Myocyte (in vitro differentiated cells): Measurements from ENCODE around the gene PGA4. TPM values are rescaled to one million over a fixed set of nuclear protein-coding genes. Genes with fewer than 3 reads are reported as not detected.
"Not testable (repeated sequence)": the region's sequence is repeated elsewhere in the genome, so short reads cannot be mapped to it uniquely, and the experiment has no call there.

Experiments used
- DNase-seq: peaks from one replicate; pipeline ENCODE4 v3.0.0-alpha.2; 2012; ENCODE audit warnings: low read depth
- polyA plus RNA-seq: library from polyadenylated mRNA; unstranded; fragments of >200 nt; gene quantifications from one replicate; pipeline ENCODE4 v1.2.1, GENCODE V29; 2012; ENCODE audit warnings: missing spikeins
- total RNA-seq: library from RNA; depleted of rRNA; stranded (reverse); fragments of >200 nt; gene quantifications from 2 replicates; pipeline ENCODE4 v1.2.3, GENCODE V29; 2014

PGA4 gene
- total RNA-seq, result 119 and 152 TPM in 2 replicates
- 881 TPM for polyA plus RNA-seq

DNA sequence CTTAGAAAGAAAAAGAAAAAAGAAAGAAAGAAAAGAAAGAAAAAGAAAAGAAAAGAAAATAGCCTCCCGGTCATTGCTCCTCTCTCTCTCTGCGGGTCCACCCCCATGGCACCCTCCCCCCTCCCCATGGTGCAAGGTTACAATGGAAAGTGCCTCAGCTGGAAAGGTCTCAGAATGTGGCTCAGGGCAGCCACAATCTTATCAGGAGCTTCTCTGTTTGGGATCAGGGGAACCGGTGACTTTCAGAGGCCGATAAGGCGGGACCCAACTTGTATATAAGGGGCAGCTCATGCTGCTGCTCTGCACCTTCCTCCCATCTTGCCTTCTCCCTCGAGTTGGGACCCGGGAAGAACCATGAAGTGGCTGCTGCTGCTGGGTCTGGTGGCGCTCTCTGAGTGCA lies at the start of gene PGA4:
TSS of gene PGA4 (plus strand) at position 301 of the 400 bp plus-strand sequence. CDS start at position 355, 54 bp downstream.
- DNase-seq, result not testable (repeated sequence)

DNA sequence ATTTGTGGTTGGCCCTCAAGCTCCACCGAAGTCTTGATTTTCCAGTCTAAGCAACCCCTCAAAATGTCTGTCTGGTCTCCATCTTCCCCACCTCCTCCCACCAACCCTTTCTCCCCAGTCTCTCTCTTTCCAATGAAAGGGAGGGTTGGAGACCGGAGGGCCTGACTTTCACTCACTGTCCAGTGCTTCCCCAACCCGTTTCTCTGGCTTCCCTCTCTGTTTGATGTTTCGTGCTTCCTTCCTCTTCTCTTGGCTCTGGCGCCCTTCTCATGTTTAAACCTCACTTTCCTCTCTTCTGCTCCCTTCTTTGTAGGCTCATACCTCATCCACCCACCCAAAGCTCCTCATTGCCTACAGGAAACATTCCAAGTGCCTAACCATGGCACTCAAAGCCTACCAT lies 49.8 kb upstream of the PGA4 start:
- DNase-seq, result no peak

DNA sequence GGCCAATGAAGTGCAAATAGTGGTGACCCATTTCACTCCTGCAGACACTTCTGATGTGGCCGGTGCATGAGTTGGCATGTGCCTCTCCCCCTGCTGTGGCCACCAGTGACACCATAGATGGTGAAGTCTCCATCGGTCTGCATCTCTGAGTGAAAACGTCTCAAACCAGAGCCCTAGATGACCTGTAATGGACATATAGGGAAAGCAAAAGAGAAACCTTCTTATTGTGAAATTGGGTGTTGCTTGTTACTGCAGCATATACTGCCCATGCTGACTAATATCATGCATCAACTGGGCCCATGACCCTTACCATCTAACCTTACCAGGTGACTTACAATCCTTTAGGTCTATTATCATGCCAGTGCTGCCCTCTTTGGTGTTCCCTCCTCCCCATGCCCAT lies 49.3 kb upstream of the PGA4 start:
- no peak for DNase-seq

DNA sequence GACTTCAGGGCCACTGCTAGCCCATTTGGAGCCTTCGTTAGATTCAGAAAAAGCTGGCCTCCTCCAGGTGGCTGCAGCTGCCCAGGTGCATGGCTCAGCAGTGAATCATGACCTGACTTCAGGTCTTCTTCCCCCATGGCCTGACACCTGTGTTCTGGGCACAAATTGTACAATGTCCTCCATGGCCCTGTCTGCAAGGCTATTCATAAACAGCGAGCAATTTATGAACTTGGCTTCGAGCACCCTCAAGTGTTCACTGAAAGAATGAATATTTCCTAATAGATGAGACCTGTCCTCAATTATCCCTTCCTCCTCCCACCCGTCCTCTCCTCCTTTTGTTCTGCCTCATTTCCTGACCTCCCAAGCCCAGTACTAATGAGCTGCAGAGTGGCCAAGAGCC lies 48.7 kb upstream of the PGA4 start:
- peak; percentile 55 for DNase-seq

DNA sequence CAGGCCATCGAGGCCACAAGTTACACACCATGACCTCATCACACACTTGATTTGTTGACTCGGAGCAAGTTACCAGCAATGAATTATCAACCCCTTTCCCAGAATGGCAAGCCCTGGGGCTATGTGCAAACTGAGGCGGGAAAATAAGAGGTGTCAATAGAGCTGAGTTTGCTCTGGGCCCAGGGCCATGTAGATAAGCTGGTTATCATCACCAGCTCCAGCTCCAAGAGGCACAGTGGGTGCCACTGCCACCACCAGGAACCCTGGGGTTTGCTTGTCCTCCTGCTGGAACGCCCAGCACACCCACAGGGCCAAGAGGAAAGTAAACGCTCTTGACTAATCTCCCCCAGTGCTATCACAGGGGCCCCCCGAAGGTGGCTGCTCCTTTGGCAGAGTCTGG lies 47.9 kb upstream of the PGA4 start:
- DNase-seq, result no peak

DNA sequence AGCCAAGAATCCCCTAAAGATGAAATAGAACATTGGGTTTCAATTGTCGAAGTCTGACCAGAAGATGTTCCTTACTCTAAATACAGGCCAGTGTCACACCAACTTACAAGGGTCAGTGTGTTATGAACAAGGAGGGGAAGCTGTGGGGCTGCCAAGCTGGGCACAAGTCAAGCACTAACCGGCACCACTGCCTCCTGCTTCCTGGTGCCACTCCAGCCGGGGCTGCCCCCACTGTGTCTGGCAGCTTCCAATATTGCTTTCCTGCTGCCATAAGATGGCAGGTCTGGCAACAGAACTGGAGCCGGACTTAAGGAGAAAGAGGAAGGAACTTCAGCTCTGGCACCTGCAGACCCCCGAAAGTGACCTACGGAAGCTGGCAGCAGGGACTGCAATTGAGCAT lies 47.2 kb upstream of the PGA4 start:
- no peak for DNase-seq

DNA sequence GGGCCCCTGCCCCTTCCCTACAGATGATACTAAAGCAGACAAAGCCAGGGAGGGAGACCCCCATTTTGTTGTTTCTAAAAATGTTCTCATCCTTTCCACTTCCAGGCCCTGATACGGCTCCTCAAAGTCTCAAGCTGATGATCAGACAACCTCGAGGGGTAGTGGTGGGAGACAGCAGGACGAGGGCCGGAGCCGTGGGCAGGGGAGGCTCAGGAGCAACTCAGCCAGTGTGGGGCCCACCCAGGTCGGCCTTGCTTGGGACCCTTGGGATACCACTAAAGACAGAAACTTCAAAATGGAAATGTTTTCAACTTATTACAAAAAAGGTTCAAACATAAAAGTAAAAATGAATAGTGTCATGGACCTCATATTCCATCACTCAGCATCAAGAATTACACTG lies 45.7 kb upstream of the PGA4 start:
- no peak for DNase-seq

DNA sequence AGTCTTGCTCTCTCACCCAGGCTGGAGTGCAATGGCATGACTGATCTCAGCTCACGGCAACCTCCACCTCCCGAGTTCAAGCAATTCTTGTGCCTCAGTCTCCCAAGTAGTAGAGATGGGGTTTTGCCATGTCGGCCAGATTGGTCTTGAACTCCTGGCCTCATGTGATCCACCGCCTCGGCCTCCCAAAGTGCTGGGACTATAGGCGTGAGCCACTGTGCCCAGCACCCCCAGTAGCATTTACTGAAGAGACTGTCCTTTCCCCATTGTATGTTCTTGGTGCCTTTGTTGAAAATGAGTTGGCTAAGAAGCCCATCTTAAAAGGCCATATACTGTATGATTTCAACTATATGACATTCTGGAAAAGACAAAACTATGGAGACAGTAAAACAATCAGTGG lies 41.9 kb upstream of the PGA4 start:
- not testable (repeated sequence) for DNase-seq

DNA sequence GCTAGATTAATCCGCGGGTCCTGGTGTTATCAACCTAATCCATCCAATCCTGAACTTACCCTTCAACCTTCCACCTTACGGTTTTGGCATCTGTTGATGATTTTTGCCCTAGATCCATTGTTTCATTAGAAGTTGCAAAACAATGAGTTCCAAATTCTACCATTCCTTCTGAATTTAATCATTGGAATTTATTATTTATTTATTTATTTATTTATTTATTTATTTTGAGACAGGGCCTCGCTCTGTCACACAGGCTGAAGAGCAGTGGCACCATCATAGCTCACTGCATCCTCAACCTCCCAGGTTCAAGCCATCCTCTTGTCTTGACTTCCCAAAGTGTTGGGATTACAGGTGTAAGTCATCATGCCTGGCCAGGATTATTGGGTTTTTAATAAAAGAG lies 40.7 kb upstream of the PGA4 start:
- no peak for DNase-seq

DNA sequence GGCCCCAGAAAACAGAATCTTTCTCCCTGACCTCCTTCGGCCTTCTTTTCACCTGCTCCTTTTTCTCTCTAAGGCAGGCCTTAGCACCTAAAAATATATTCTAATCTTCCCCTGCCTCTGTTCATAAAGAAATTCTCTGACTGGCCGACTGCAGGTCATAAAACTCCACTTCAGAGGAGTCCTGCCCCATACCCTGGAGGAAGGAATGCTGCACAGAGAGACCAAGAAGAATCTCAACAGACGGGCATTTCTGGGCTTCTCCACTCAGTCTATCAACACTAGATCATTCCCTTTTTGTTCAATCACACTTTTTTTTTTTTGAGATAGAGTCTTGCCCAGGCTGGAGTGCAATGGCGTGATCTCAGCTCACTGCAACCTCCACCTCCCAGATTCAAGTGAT lies 38.5 kb upstream of the PGA4 start:
- no peak for DNase-seq

DNA sequence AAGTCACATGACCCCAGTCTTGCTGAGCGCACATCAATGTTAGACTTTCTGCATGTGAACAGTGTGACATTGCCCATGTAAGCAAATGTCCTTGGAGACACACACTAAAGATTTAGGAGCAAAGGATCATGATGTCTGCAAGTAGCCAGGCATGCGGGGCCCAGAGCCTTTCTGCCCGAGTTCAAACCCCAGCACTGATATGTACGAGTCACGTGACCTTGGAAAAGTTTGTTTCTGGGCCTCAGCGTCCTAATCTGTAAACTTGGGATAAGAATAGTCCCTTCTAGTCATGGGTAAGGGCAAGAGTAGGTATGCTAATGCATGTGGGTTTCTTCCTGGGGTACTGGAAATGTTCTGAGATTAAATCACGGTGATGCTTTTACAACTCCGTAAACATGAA lies 35.6 kb upstream of the PGA4 start:
- no peak for DNase-seq

DNA sequence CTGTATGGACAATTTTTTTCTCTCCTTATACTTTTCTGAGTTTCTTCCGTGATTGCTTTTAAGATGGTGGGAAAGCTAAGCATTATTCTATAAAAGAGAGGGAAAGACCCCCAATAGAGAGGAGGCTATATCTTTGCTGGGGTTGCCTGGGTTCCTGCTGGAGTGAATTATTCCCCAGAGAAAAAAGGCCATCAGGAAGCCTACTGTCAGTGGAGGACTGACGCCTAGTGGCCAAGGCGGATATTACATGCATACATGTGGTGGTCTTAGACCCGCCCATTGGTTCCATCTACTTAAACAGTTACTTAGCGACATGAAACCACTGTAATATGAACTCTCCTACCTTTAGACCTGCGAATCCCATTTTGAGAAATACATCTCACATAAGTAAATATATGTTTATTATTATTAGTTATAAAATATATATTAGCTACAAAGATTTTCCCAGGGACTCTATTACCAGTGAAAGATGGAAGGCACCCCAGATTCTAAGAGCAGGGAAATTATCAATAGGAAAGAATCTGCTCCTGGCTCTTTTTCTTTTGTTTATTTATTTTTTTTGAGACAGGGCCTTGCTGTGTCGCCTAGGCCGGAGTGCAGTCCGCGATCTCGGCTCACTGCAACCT lies 34.5 kb upstream of the PGA4 start:
- DNase-seq, result peak; percentile 82

DNA sequence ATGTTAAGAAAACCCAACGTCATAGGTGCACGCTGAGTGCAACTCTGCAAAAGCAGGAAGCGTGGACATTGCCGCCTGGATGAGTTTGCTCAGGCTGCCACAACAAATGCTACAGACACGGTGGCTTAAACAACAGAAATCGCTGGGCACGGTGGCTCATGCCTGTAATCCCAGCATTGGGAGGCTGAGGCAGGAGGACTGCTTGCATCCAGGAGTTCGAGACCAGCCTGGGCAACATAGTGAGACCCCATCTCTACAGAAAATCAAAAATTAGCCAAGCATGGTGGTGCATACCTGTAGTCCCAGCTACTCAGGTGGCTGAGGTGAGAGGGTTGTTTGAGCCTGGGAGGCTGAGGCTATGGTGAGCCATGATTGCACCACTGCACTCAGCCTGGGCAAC lies 32.2 kb upstream of the PGA4 start:
- no peak for DNase-seq

DNA sequence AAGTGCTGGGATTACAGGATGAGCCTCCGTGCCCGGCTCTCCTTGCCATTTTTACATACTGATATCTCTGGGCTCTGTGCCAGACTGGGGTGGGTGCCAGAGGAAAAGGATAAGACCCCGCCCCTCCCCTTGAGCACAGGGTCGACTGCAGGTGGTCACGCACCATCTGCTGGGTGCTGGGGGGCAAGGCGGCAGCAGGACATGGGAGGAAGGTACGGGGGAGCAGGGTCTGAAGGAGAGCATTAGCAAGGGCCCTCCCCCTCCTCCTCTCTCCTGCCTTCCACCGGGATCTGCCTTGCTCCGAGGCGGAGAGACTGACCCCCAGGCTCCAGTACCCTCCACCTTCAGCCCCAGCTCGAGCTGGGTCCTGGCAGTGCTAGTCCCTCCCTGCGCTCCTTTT lies 28.6 kb upstream of the PGA4 start:
- no peak for DNase-seq

DNA sequence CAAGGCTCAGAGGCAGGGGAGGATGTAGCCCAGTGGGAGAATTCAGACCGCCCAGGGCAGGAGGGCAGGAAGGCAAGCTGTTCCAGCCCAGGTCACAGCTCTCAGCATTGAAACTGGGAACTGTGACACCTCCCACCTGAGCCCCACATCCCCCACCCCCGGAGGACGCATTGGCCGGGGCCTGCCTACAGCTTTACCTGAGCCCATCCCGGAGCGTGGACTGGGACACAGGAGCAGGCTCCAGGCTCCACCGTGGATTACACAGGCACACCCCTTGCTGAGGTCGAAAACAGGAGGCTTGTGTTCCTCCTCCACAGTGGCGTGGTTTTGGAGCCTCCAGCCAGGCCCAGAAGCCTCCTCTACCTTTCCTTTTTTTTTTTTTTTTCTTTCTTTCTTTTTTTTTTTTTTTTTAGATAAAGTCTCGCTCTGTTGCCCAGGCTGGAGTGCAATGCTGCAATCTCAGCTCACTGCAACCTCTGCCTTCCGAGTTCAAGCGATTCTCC lies 27.9 kb upstream of the PGA4 start:
- DNase-seq, result no peak

DNA sequence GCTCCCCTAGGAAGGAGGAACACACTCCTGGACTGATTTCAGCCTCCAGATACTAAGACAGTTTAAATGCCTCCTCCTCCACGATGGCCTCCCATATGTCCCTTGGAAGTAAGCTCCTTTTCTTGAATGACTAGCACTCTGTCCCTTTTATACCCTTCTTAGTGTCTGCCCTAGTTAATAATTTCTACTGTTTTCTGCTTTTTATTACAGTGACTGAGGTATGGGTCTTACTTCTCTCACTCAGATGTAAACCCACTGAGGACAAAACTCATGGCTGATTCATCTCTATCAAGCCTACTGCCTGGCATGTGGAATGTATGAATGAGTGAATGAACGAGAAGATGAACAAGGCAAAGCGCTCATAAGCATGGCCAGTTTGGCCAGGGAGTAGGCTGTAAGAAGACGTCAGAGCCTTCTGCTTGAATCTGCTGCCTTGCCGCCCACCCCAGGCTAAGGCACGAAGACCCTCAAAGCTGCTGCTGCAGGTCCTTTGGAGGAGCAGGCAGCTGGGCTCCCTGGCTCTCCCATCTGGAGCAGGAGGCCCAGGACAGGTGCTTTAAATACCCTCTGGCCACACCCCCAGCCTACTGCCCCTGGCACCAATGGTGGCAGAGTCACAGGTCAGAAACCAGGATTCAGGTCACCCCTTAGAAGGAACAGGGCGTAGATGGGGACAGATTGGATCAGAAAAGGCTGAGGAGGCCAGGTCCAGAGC lies 27.0 kb upstream of the PGA4 start:
- no peak for DNase-seq

DNA sequence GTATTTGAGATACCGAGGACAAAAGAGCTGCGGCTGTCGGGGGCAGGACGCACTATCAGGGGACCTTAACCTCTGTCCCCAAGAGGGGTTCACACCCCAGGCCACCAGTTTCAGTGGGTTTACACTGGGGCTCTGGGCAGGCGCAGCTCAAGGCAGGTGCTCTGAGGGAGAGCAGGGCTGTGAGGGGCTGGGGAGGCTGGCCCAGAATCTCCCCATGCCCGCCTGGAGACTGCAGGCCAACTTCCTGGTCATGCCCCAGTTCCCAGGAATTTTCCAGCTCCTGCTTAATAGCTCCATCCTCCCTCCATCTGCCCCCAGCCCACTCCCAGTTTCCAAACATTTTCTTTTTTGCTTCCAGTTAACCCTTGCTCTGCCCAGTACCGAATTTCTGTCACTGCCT lies 26.4 kb upstream of the PGA4 start:
- DNase-seq, result no peak

DNA sequence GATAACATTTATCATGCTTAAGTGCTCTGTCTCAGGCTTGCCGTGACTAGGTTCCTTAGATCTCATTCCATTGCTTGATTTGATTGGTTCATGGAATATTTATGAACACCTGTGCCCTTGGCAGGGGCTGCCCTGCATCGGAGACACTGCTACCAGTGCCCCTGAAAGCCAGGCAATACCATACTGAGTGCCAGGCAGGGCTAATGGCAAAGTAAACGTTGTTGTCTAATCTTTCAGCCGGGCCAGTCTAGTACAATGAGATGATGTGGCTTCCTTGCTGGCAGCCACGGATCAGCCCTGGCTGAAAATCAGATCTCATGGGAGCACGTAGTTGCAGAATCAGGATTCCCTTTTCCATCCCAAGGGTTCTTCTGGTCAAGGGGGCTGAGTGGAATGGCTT lies 23.8 kb upstream of the PGA4 start:
- DNase-seq, result no peak

DNA sequence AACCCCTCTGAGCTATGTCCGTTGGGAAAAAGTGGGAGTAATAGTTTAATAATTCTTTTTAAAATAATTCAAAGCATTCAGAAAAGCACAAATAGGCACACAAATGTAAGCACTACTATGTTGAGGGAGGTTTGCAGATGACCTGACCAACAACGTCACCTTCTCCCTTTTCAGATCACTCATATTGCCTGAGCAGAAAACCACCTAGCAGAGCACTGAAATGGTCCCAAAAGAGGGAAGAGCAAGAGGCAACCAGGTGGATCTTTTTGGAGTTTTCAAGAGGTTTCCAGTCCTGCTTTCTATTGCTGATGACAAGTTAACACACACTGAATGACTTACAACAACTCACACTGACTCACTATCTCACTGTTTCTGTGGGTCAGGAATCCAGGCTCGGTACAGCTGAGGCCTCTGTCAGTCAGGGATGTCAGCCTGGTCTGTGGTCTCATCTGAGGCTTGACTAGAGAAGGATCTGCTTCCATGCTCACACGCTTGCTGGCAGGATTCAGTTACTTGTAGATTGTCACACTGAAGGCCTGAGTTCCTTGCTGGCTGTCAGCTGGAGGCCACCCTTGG lies 23.1 kb upstream of the PGA4 start:
- DNase-seq, result no peak

DNA sequence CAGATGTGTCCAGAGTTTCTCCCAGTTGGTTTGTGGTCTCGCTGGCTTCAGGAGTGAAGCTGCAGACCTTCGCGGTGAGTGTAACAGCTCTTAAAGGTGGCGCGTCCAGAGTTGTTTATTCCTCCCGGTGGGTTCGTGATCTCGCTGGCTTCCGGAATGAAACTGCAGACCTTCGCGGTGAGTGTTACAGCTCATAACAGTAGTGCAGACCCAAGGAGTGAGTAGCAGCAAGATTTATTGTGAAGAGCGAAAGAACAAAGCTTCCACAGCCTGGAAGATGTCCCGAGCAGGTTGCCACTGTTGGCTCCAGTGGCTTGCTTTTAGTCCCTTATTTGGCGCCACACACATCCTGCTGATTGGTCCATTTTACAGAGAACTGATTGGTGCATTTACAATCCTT lies 20.7 kb upstream of the PGA4 start:
- no peak for DNase-seq

DNA sequence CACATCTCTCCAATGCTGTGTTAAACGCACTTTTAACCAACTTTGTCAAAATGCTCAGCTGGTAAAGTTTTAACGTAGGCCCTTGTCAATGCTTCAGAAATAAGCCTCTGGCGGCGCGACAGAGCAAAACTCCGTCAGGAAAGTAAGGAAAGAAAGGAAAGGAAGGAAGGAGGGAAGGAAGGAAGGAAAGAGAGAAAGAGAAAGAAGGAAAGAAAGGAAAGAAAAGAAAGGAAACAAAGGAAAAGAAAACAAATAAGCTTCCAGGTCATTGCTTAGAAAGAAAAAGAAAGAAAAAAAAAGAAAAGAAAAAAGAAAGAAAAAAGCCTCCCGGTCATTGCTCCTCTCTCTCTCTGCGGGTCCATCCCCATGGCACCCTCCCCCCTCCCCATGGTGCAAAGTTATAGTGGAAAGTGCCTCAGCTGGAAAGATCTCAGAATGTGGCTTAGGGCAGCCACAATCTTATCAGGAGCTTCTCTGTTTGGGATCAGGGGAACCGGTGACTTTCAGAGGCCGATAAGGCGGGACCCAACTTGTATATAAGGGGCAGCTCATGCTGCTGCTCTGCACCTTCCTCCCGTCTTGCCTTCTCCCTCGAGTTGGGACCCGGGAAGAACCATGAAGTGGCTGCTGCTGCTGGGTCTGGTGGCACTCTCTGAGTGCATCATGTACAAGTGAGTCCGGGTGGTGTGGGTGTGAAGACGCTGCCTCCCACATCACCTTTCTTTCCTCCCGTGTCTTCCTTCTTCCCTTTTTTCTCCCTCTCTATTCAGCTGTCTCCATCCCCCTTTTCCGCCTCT lies 19.0 kb upstream of the PGA4 start, which contains the start of gene PGA3:
TSS of gene PGA3 (plus strand) at position 566 of the 797 bp plus-strand sequence. CDS start at position 616, 50 bp downstream.
- DNase-seq, result not testable (repeated sequence)

DNA sequence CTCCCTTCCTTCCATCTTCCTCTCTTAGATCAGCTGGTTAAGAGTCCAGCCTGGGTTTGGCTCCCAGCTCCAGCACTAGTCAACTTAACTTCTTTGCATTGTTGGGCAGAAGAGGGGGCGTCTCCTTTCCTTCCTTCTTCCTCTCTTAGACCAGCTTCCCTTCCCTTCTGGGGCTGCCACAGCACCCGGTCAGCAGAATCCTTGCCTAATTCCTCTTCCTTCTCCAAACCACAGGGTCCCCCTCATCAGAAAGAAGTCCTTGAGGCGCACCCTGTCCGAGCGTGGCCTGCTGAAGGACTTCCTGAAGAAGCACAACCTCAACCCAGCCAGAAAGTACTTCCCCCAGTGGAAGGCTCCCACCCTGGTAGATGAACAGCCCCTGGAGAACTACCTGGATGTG lies 18.3 kb upstream of the PGA4 start:
- DNase-seq, result not testable (repeated sequence)
